Smooth muscle cell of the brain vasculature (primary cell): ENCODE data around the gene MYO19.
"Not testable (repeated sequence)": the region's sequence is repeated elsewhere in the genome, so short reads cannot be mapped to it uniquely, and the experiment has no call there.

Experiments used
- DNase-seq: peaks from one replicate; pipeline ENCODE4 v3.0.0-alpha.2; 2012; ENCODE audit warnings: low read depth, low spot score

Gene MYO19

DNA sequence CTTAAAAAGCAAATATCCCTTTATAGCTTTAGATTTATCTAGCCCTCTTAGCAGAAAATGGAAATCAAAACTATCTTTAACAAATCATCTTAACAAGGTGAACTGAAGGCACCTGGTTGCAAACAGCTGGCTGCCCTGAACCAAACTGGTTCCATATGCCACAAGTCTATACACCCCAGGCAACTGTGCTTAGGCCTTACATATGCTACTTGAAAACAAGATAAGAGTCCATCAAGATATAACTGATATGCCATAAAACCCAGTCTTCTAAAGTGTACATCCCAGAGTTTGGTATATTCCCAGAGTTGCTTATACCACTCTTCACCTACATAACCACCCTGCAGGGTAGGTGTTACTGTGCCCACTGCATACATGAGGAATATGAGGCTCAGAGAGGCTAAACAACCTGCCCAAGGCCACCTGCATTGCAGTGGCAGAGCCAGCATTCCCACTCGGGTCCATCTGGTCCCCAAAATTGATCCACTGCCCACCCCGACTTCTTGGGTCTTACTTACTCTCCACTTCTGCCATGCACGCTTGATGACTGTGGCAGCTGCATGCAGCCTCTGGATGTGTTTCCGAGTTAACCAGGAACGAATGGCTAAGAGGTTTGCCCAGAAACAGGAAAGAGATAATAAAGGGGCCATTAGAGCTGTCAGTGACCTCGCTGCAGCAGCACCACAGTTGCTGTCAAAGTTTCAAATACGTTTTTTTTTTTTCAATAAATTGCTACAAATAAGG, 35.9 kb downstream of the MYO19 start:
- no peak for DNase-seq

- no peak for DNase-seq
Observed at GRCh38 chr17:36498155-36498554, 36.5 kb downstream of the MYO19 start.

- DNase-seq = no peak
Observed at GRCh38 chr17:36496018-36496789, 38.5 kb downstream of the MYO19 start.

GRCh38 chr17:36495076-36495578, 39.5 kb downstream of the MYO19 start:
- no peak for DNase-seq

DNA sequence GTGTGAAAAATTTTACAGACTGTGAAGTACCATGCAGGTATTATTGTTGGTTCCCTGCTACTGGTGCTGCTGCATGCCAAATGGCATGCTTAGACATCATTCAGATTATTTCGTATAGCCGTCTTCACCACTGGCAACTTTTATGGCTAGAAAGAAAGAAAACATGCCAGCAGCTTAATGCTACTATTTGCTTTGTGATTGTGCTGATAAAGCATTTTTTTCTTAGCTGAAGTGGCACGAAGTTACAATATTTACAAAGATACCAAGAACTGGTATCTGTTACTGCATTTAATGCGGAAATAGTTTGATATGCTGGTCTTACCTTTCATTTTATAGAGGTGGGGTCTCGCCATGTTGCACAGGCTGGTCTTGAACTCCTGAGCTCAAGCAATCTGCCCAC, 40.0 kb downstream of the MYO19 start:
- DNase-seq = no peak

- DNase-seq = no peak
Observed at GRCh38 chr17:36493956-36494355, 40.7 kb downstream of the MYO19 start.

- DNase-seq = peak; percentile 77
Observed at GRCh38 chr17:36486204-36487194, 48.2 kb downstream of the MYO19 start, which contains the start of gene ZNHIT3. TSS of gene ZNHIT3 (plus strand) at chr17:36486681. CDS start at chr17:36486700, 19 bp downstream.

DNA sequence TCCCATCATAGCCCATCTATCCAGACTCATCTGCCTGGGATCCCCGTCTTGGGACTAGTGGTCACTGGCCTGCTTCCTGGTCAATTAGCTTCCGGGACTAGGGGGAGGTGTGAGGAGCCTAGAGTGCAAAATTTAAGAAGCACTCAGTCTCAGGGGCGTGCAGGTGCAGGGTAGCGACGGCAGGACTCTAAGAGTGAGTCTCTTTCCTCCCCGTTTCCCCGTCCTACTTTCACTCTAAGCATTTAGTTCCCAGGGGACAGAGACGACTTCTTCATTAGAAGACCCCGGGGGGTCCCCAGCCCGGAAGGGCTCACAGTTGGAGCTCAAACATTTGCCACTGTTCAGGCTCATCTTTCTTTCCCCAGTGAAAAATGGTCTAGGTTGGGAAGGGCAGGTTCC, 48.9 kb downstream of the MYO19 start:
- no peak for DNase-seq

- no peak for DNase-seq
Observed at GRCh38 chr17:36485027-36485426, 49.6 kb downstream of the MYO19 start.

GRCh38 chr17:36484021-36484420, 50.6 kb downstream of the MYO19 start:
- DNase-seq = not testable (repeated sequence)

- DNase-seq = peak; percentile 28
Observed at GRCh38 chr17:36482611-36483504, 51.8 kb downstream of the MYO19 start.

DNA sequence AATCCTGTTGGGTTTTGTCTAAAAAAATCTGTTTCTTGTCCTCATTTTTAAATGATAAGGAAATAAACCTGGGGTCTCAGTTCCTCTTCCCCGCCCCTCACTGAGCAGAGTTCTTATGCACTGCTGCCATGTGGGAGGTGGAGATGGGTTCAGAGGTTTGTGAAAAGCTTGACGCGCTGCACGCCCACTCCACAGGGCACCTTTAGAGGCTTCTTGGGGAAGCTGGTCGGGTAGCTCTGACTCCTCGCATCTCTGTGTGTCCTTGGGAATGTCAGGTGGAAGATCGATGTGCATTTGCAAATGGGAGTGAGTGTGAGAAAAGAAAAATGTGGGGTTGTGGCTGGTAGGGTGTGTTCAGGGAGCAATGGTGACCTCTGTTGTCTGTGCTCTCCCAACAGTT, 52.8 kb downstream of the MYO19 start:
- DNase-seq = no peak

GRCh38 chr17:36475346-36475970, 59.2 kb downstream of the MYO19 start:
- no peak for DNase-seq

GRCh38 chr17:36474571-36474970, 60.1 kb downstream of the MYO19 start:
- DNase-seq = no peak

GRCh38 chr17:36470499-36470898, 64.2 kb downstream of the MYO19 start:
- no peak for DNase-seq

DNA sequence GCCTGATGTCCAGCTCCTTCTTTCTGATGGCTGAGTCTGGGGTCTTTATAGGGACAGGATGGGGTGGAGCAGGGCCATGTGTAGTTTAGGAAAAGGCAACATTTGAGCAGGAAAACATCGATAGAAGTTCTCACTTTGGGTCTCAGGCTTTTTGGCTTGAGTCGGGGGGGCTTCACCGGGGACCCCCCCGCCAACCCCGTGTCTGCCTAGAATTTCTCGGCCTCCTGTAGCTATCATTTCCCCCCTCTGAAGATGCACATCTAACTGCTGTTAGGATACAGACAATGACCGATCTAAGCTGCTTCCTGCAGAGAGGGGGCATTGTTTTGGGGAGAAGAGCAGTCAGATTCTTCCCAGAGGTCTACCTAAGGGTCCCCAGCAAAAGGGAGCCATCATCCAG, 64.9 kb downstream of the MYO19 start:
- no peak for DNase-seq

- DNase-seq = no peak
Observed at GRCh38 chr17:36468903-36469635, 65.6 kb downstream of the MYO19 start.

DNA sequence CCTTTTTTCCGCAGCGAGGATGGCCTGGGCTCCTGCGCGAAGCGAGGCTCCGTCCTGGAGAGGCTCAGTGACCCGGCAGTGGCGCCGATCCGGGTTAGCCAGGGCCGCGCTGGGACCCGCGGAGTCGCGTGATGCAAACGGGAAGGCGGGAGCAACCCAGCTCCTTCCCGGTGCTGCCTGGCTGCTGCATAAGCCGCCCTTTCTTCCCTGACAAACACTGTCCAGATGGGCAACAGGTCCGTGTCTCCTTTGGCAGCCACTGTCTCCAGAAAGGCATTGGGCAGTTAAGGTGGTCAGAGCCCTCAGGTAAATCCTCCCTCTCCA, 69.9 kb downstream of the MYO19 start:
- DNase-seq = no peak

DNA sequence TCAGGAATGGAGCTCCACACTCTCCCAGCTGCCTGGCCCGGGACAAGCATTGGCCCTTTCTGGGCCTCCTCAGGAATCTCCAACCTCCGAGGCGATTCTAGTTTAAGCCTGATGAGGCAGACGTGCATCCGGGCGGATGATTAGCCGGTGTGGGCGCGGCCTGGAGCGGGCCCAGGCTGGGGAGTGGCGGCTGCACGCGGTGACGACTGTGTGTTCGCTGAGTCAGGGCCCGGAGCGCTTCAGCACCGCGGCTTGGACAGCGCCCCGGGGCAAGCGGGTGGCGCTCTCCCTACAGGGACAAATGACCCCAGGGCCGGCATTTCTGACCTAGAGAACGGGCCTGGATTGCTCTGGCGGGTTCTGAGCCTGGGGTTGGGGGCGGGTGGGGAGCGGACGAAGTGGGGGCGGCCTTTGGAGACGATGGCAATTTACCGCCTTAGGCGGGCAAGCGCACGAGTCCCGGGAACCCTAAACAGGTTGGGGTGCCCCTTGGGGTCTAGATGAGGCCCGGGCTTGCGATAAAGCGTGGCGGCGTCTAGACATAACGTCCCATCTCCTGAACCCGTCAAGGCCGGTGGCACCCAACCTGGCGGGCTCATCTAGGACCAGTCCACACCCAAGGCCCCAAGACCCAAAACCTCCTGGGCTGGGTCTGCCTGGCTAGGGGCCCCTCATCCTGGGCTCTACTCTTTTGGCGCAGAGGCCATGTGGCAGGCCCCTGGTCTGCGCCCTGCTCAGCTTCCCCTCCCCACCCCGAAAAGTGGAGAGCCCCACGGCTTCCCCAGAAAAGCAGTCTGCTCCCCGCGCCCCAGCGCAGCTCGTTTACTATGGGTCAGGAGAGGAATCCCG, 70.5 kb downstream of the MYO19 start:
- DNase-seq = no peak
